AG04450 (cell line): ENCODE results near the gene PRR5L. TPM values are rescaled to one million over a fixed set of nuclear protein-coding genes. Genes with fewer than 3 reads are reported as not detected.

ENCODE experiments used
- CTCF ChIA-PET: fragments of 300-600, 350-600 bp; formaldehyde crosslinking; extraction: SDS; loops from one replicate; lab custom pipeline; 2022; ENCODE audit warnings: antibody characterized with exemption, inconsistent platforms; lab: Charles Lee
- POLR2A ChIA-PET: fragments of 350-600 bp; formaldehyde crosslinking; extraction: SDS; loops from one replicate; lab custom pipeline; 2021; ENCODE audit warnings: antibody characterized with exemption, inconsistent platforms; lab: Yijun Ruan, JAX
- DNase-seq: peaks from one replicate; pipeline ENCODE4 v3.0.0-alpha.2; 2011; ENCODE audit warnings: low read depth, low spot score
- H3K27ac ChIP-seq: one replicate; pipeline ENCODE4 v1.5.1; 2012; ENCODE audit warnings: low read depth, low read length, control low read depth
- H3K27me3 ChIP-seq: one replicate; pipeline ENCODE4 v1.6.0; 2012; ENCODE audit warnings: low read length; ENCODE audit not compliant: control insufficient read depth, insufficient read depth
- H3K4me3 ChIP-seq: 2 replicates; pipeline ENCODE4 v1.5.1; 2011; ENCODE audit warnings: mild to moderate bottlenecking, low read depth, low read length, control low read depth
- H3K9me3 ChIP-seq: 2 replicates; pipeline ENCODE4 v1.5.1; 2012; ENCODE audit warnings: low read length; ENCODE audit not compliant: control insufficient read depth, insufficient read depth
- CTCF ChIP-seq: IDR thresholded peaks from 2 replicates; pipeline ENCODE4 v1.5.1; 2011; ENCODE audit warnings: low read depth, low read length, control low read depth, inconsistent platforms
- polyA plus RNA-seq: library from polyadenylated mRNA; depleted of rRNA; stranded (reverse); fragments of >200 nt; gene quantifications from 2 replicates; pipeline ENCODE4 v1.2.3, GENCODE V29; 2011

PRR5L gene
- polyA plus RNA-seq, 1 experiment = 3.4 TPM

- no peak for DNase-seq
- Histone ChIP-seq H3K27ac (no peak overlapping the region), H3K27me3 (no peaks in the 10 kb centered on the region), H3K4me3 (no peak overlapping the region), H3K9me3 (no peaks in the 10 kb centered on the region)
- POLR2A ChIA-PET = no interaction called here
- TF ChIP-seq CTCF = no peak
- CTCF ChIA-PET = no interaction called here
Measured at GRCh38 chr11:36392196-36392595, 96.1 kb downstream of the PRR5L start.

DNA sequence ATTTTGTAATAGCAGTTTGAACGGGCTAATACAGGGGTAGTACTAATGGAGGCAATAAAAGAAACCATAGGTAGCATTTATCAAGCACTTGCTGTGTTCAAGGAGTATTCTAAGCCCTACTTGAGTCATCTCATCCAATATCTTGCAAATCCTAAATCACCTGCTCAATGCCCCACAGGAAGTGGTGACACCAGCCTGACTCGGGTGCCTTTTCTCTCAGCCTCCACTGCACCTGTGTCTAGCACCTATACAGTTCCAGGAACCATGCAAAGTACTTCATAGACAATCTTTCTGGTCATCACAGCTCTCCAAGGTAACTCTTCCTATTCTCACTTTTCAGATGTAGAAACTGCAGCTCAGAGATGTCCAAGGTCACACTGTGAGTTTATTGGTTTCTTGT is 98.0 kb downstream of the PRR5L start:
- Histone ChIP-seq H3K4me3 (no peak overlapping the region), H3K9me3 (no peaks in the 10 kb centered on the region), H3K27ac (no peak overlapping the region), H3K27me3 (no peaks in the 10 kb centered on the region)
- no peak for TF ChIP-seq CTCF
- ChIA-PET CTCF (interaction anchor here (0.8 to 1.0 kb wide), 2 partner anchors 16 to 99 kb away, joined by 3 read pairs; no protein-coding TSS in a partner anchor), POLR2A (no interaction called here)
- DNase-seq = no peak

- ChIA-PET CTCF (interaction anchor here (1.0 kb wide), 1 partner anchor 17 kb away, joined by 3 read pairs; no protein-coding TSS in a partner anchor), POLR2A (no interaction called here)
- Histone ChIP-seq H3K27ac (no peak overlapping the region), H3K9me3 (no peaks in the 10 kb centered on the region), H3K4me3 (no peak overlapping the region), H3K27me3 (no peaks in the 10 kb centered on the region)
- no peak for TF ChIP-seq CTCF
- no peak for DNase-seq
Measured at GRCh38 chr11:36394926-36395325, 98.8 kb downstream of the PRR5L start.

GRCh38 chr11:36395978-36396736 is 100.1 kb downstream of the PRR5L start:
- ChIA-PET POLR2A (no interaction called here), CTCF (interaction anchor here (0.6 kb wide), 1 partner anchor 660 kb away, joined by 4 read pairs; no protein-coding TSS in a partner anchor)
- H3K27ac ChIP-seq = no peak overlapping the region
- H3K9me3 ChIP-seq = no peaks in the 10 kb centered on the region
- no peak for DNase-seq
- no peak for TF ChIP-seq CTCF
- no peak overlapping the region for H3K4me3 ChIP-seq
- H3K27me3 ChIP-seq = no peaks in the 10 kb centered on the region

DNA sequence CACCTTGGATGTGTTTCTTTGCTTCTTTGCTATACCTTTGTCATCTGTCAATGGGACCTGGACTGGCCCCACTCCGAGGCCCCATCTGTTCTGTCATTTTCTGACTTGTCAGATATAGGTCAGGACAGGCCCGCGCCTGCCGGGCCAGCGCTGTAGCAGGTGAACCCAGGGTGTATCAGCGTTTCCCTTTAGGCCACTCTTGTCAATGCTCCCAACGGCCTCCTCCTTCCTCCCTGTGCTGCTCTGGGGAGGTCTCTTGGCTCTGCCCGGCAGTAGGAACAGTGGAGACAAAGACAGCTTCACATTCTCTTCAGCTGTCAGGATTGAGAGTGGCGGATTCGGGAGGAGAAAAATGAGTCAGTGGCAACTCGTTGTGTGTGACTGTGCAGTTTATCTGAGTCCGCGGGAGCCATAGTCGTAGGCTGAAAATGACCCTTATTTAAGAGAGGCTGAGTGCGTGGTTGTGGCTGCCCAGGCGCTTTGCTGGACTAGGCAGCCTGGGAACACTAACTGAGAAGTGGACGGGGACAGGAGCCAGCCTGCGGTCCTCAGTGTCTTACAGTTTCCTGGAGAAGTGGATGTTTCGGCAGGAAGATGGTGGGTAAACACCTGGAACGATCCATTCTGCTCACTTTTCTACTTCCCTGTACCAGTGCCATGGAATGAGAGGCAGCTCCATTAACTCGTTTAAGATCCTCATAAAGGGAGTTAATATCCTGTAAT is 102.3 kb downstream of the PRR5L start:
- no peak for TF ChIP-seq CTCF
- Histone ChIP-seq H3K4me3 (no peak overlapping the region), H3K27me3 (no peaks in the 10 kb centered on the region), H3K9me3 (no peaks in the 10 kb centered on the region), H3K27ac (no peak overlapping the region)
- CTCF ChIA-PET = no interaction called here
- POLR2A ChIA-PET = no interaction called here
- DNase-seq = no peak
